HG02623 (cell line): ENCODE measurements around the gene ADSS1.

Experiments used
- ATAC-seq: cut with Tn5 transposase; IDR thresholded peaks from one replicate; pipeline ENCODE4 v1.9.1; 2021; ENCODE audit warnings: moderate library complexity; ENCODE audit not compliant: unreplicated experiment

ADSS1 gene

GRCh38 chr14:104766256-104766862 lies 42.3 kb downstream of the ADSS1 start:
- no peak for ATAC-seq

- no peak for ATAC-seq
Observed at GRCh38 chr14:104766863-104767633, 43.0 kb downstream of the ADSS1 start.

- ATAC-seq: no peak
Observed at GRCh38 chr14:104767634-104767918, 43.5 kb downstream of the ADSS1 start.

DNA sequence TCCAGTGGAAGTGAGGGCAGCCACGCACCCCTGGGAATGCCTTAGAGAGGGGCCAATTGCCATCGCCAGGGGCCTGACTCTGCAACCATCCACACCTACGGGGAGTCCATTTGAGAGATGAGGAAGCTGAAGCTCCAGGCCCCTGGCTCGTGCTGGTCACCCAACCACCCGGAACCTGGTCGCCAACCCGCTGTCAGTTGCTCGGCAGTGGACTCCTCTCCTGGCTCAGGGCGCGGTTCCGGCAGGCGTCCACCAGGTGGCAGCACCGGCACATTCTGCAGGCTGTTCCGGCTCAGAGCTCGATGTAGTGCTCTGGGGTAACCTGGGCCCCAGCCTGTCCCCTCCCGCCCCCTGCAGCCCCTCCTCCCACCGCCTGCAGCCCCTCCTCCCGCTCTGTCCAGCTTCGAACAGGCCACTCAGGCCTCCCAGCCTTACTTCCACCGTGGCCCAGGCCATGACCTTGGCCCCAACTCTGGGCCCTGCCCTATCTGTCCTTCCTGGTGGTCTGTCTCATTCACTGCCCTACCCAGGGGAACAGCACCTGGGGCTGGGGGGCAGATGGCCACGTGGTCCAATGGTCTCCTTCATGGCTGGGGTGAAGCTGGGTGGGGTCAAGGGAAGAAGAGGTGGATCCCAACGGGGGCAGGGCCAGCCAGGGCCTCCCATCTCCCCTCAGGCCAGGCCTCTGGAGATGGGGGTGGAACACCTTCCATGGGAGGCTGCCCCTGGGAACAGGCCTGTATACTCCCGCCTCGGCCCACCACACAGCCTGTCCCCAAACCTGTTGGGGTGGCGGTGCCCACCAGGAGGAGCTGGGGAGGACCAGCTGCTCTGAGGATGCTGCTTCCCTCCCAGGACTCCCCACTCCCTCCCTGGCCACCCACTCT lies 44.7 kb downstream of the ADSS1 start:
- ATAC-seq: no peak

GRCh38 chr14:104769324-104770071 lies 45.5 kb downstream of the ADSS1 start:
- no peak for ATAC-seq

- ATAC-seq: no peak
Observed at GRCh38 chr14:104770072-104770579, 46.1 kb downstream of the ADSS1 start.

DNA sequence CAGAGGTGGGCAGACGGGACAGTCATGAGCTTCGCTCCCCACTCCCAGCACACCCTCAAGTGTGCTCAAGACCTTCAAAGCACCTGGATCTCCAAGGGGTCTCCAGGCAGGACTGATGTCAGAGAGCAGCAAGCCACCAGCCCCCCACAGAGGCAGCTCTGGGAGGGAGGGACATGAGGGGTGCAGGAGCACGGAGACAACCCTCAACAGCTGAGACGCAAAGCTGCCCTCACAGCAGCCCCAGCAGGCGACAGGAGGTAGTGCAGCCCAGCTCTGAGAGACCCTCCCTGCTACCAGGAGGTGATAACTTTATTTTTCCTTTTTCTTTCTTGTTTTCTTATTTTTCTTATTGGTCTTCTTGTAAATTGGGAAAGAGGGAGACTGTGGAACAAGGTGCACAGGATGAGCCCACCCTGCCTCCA lies 46.8 kb downstream of the ADSS1 start:
- ATAC-seq: no peak

DNA sequence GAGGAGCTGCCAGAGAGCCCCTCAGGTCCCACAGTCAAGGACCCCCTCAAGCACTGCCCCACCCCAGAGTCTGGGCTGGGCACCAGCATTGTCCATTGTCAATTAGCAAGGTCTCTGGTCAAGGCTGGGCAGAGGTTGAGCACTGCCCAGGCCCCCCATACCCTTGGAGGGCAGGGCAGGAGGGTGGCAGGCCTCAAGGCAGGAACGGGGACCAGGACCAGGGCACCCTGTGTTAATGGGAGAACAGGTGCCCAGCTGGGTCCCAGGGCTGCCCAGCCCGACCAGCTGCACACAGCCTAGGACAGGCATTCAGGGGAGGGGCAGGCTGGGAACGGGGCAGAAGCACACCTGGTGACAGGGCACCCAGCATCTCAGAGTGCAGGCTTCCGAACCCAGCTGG lies 47.3 kb downstream of the ADSS1 start:
- no peak for ATAC-seq

DNA sequence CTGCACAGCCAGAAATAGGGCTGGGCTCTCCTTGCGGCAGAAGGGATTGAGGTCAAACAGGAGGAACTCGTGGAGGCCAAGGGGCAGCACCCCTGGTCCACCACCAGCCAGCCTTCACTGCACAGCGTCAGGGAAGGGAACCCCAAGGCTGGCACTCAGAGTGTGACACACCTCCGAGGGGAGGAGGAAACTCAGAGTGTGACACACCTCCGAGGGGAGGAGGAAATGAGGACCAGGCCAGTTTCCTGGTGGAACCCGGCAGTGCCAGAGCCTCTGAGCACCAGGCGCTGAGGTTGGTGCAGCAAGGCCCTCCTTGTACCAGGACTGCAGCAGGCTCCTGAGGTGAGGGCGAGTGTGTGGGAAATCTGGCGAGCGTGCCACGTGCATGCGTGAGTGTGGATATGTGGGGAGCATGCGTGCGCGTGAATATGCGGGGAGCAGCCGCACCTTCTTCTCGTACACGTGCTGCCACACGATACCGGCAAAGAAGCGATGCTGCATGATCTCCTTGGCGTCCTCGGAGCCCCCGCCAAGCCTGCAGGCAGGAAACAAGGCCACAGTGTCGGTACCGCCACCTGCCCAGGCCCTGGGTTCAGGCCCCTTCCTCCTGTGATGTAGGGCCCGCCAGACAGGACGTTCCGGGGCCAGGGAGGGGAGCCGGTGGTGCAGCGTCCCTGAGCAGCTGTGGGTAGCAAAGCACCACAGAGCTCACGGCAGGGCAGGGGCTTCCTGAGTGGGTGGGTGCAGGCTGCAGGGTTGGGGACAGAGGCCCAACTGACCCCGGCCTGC lies 48.1 kb downstream of the ADSS1 start:
- no peak for ATAC-seq

DNA sequence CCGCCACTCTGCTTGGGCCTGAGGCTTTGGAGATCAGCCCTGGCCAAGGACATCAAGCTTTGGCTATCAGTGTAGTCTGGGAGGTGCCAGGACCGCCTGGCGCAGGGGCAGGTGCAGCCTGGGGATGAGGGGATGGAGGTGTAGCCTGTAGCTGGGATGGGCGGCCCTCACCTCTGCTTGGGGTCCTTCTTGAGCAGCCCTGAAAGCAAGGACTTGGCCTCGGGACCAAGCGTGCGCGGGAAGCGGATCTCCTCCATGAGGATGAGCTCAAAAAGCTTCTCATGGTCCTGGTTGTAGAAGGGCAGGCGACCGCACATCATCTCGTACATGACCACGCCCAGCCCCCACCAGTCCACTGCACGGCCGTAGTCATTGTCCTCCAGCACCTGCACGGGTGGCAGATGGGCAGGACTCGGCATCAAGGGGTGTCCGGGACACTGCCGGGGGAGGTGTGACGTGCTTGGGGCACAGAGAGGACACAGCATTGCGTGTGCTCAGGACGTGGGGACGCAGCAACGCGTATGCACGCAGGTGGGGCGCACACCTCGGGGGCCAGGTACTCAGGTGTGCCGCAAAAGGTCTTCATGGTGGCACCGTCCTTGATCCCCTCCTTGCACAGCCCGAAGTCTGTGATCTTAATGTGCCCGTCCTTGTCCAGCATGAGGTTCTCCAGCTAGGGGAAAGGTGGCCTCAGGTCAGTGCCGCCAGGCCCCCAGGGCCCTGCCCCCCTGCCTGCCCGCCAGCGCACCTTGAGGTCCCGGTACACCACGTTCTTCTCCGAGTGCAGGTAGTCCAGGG lies 48.9 kb downstream of the ADSS1 start:
- no peak for ATAC-seq

DNA sequence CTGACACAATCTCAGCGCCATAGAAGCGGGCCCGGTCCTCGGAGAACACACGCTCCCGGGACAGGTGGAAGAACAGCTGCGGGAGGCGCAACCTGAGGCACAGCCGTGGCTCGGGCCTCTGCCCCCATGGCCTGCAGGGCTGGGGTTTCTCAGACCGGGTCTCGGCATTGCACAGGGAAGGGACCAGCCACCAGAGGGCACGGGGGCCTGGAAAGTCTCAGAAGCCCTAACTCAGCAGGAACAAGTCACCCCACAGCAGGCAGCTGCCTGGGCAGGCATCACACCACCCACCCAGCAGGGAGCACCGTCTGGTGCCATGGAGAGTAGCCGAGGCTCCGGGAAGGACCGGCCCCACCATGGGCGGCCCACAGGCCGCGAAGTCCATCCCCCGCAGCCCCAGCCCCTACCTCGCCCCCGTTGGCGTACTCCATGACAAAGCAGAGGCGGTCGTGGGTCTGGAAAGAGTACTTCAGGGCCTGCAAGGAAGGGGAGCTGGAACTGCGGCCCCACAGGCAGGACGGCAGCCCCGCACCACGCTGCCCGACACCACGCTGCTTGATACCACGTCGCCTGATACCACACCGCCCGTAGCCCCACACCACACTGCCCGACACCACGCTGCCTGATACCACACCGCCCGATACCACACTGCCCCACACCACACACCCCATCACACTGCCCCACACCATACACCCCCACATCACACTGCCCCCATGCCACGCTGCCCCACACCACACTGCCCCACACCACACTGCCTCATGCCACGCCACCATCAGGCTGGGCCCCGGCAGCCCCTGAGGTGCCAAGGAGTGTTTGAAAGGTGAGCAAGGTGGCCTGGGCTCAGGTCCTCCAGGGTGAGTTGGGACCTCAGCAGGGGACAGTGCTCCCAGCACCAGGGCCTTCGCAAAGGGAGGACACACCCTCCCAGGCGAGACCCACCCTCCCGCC lies 49.8 kb downstream of the ADSS1 start:
- no peak for ATAC-seq

DNA sequence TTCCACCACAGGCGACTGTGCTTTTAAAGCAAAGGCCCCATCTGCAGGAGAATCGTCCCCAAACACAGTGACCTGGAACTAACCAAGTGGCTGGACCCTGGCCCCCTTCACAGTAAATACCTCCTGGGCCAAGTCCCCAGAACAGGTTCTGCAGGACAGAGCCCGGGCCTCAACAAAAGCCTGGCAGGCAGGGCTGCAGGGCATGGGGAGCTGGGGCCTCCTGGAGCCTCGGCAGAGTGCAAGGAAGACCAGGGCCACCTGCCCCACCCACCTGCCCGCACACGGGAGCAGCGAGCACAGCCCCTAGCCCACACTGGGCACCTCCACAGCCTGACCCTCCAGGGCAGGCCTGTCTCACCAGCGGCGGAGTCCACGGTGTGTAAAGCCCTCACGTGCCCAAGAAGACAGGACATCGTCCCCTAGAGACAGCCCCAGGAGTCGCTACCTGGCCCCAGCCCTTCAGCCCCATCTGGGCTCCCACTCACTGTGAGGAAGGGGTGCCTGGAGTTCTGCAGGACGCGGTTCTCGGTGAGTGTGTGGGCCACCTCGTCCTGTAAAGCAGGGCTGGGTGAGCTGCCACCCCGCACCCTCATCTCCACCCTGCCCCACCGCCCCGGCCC lies 50.5 kb downstream of the ADSS1 start:
- ATAC-seq: no peak

DNA sequence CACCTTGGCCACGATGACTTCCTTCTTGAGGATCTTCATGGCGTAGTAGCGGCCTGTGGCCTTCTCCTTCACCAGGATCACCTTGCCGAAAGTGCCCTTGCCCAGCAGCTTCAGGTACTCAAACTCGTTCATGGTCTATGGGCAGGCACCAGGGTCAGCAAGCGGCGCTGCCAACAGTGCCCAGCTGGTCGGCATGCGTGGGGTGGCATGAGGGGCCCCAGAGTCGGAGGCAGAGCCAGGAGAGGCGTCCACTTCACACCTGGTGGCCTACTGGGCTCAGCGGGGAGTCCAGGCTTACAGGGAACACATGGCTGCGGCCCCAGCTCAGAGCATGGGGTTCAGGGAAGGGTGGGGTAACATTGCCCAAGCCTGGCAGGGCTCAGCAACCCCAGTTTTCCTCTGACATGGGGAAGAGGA lies 51.1 kb downstream of the ADSS1 start:
- no peak for ATAC-seq

GRCh38 chr14:104776481-104776880 lies 52.5 kb downstream of the ADSS1 start:
- ATAC-seq: no peak

GRCh38 chr14:104776961-104777807 lies 53.2 kb downstream of the ADSS1 start:
- ATAC-seq: no peak

GRCh38 chr14:104777808-104778249 lies 53.8 kb downstream of the ADSS1 start:
- no peak for ATAC-seq
